HG02981 (cell line): Measurements from ENCODE around the gene ABLIM3.

Experiments
- ATAC-seq: cut with Tn5 transposase; IDR thresholded peaks from one replicate; pipeline ENCODE4 v1.9.1; 2021; ENCODE audit warnings: mild to moderate bottlenecking, moderate library complexity; ENCODE audit not compliant: unreplicated experiment

ABLIM3 gene

GRCh38 chr5:149141224-149141956 is at the start of gene ABLIM3:
Gene ABLIM3, plus strand, starts transcription at chr5:149141493. Its CDS starts 603 bp downstream, at chr5:149142096.
- ATAC-seq: peak; percentile 95

GRCh38 chr5:149093625-149094024 is 47.7 kb upstream of the ABLIM3 start:
- ATAC-seq: no peak

- ATAC-seq: no peak
These were observed 46.3 kb upstream of the ABLIM3 start for GRCh38 chr5:149094996-149095395.

GRCh38 chr5:149099920-149100319 is 41.4 kb upstream of the ABLIM3 start:
- ATAC-seq: no peak

GRCh38 chr5:149100331-149100730 is 41.0 kb upstream of the ABLIM3 start:
- no peak for ATAC-seq

- ATAC-seq: no peak
These were observed 32.5 kb upstream of the ABLIM3 start for GRCh38 chr5:149108651-149109280.

- no peak for ATAC-seq
These were observed 30.9 kb upstream of the ABLIM3 start for GRCh38 chr5:149110406-149110805.

GRCh38 chr5:149113669-149114068 is 27.6 kb upstream of the ABLIM3 start:
- ATAC-seq: no peak

GRCh38 chr5:149114403-149115312 is 26.6 kb upstream of the ABLIM3 start:
- ATAC-seq: peak; percentile 79

GRCh38 chr5:149117970-149118369 is 23.3 kb upstream of the ABLIM3 start:
- peak; percentile 65 for ATAC-seq

- ATAC-seq: no peak
These were observed 22.8 kb upstream of the ABLIM3 start for GRCh38 chr5:149118463-149118862.

GRCh38 chr5:149121145-149121544 is 20.1 kb upstream of the ABLIM3 start:
- ATAC-seq: no peak

- no peak for ATAC-seq
These were observed 18.1 kb upstream of the ABLIM3 start for GRCh38 chr5:149123211-149123610.

GRCh38 chr5:149125386-149125891 is 15.9 kb upstream of the ABLIM3 start:
- no peak for ATAC-seq

GRCh38 chr5:149126906-149127305 is 14.4 kb upstream of the ABLIM3 start:
- ATAC-seq: no peak

- no peak for ATAC-seq
These were observed 13.8 kb upstream of the ABLIM3 start for GRCh38 chr5:149127394-149127955.

GRCh38 chr5:149128023-149128875 is 13.0 kb upstream of the ABLIM3 start:
- no peak for ATAC-seq

GRCh38 chr5:149129181-149129580 is 12.1 kb upstream of the ABLIM3 start:
- ATAC-seq: no peak

- no peak for ATAC-seq
These were observed 11.0 kb upstream of the ABLIM3 start for GRCh38 chr5:149130121-149130914.
